H1 (cell line): ENCODE measurements around the gene MIOX. TPM values are rescaled to one million over a fixed set of nuclear protein-coding genes. Genes with fewer than 3 reads are reported as not detected.

ENCODE experiments used
- CTCF ChIA-PET: fragments of 300-600 bp; sonication (Branson Sonifier 250); formaldehyde crosslinking; loops from one replicate; lab custom pipeline; 2021; ENCODE audit not compliant: partially characterized antibody; lab: Charles Lee
- POLR2A ChIA-PET: fragments of 300-600 bp; sonication (Branson Sonifier 250); formaldehyde crosslinking; loops from one replicate; lab custom pipeline; 2021; ENCODE audit warnings: inconsistent platforms; ENCODE audit not compliant: partially characterized antibody; lab: Charles Lee
- DNase-seq, 2 experiments: peaks; one replicate each; pipeline versions ENCODE4 v3.0.0 to v3.0.0-alpha.2; 2010 to 2022; ENCODE audit warnings: low spot score in 2 of 2, low read depth in 1 of 2, mixed read lengths in 1 of 2
- FAIRE-seq: peaks from 2 replicates; lab custom pipeline; 2011; peaks lifted over from hg19 to GRCh38; lab: Jason Lieb, UNC
- H2AFZ ChIP-seq: 2 replicates; pipeline ENCODE4 v1.8.1; 2012; ENCODE audit warnings: low read length, inconsistent platforms
- H2AK5ac ChIP-seq: 2 replicates; pipeline ENCODE4 v1.6.1; 2013; ENCODE audit warnings: low read depth, low read length
- H2BK120ac ChIP-seq: replicated peaks from 2 replicates; pipeline ENCODE3; 2013; ENCODE audit warnings: low read depth, low read length, inconsistent platforms
- H2BK12ac ChIP-seq: 2 replicates; pipeline ENCODE4 v1.6.1; 2013; ENCODE audit warnings: low read depth, low read length
- H2BK15ac ChIP-seq: 2 replicates; pipeline ENCODE4 v1.6.1; 2013; ENCODE audit warnings: low read length
- H2BK20ac ChIP-seq: 2 replicates; pipeline ENCODE4 v1.6.1; 2013; ENCODE audit warnings: low read length
- H2BK5ac ChIP-seq: 2 replicates; pipeline ENCODE4 v1.6.1; 2013; ENCODE audit warnings: low read depth, low read length
- H3K14ac ChIP-seq: 2 replicates; pipeline ENCODE4 v1.6.1; 2013; ENCODE audit warnings: inconsistent platforms; ENCODE audit not compliant: insufficient read length
- H3K18ac ChIP-seq: 2 replicates; pipeline ENCODE4 v1.6.1; 2013; ENCODE audit warnings: low read length; ENCODE audit errors: extremely low read depth
- H3K23ac ChIP-seq: 2 replicates; pipeline ENCODE4 v1.6.1; 2013; ENCODE audit warnings: inconsistent platforms; ENCODE audit not compliant: insufficient read length
- H3K23me2 ChIP-seq: 2 replicates; pipeline ENCODE4 v1.6.1; 2013; ENCODE audit warnings: low read depth, low read length
- H3K27ac ChIP-seq: 2 replicates; pipeline ENCODE4 v1.6.1; 2011; ENCODE audit warnings: low read depth, low read length, inconsistent platforms
- H3K27me3 ChIP-seq, 4 experiments: replicated peaks in 1 of 4; 1 replicate in 1 of 4; 2 replicates in 3 of 4; pipeline versions ENCODE4 v1.6.1 to v1.8.1; 2011 to 2013; ENCODE audit warnings: low read length in 3 of 4, mild to moderate bottlenecking in 3 of 4, inconsistent platforms in 2 of 4, mixed read lengths in 2 of 4, moderate library complexity in 1 of 4; ENCODE audit not compliant: control insufficient read depth in 3 of 4, insufficient read depth in 3 of 4; ENCODE audit errors: extremely low read depth in 1 of 4
- H3K36me3 ChIP-seq, 4 experiments: 2 replicates each; pipeline versions ENCODE4 v1.6.1 to v1.8.1; 2011 to 2013; ENCODE audit warnings: mild to moderate bottlenecking in 4 of 4, low read length in 3 of 4, moderate library complexity in 2 of 4, control low read depth in 1 of 4, inconsistent platforms in 1 of 4; ENCODE audit not compliant: insufficient read depth in 4 of 4, control insufficient read depth in 2 of 4
- H3K4ac ChIP-seq: replicated peaks from 2 replicates; pipeline ENCODE3; 2013; ENCODE audit warnings: low read length, low read depth, mixed read lengths, inconsistent platforms; ENCODE audit not compliant: insufficient read length
- H3K4me1 ChIP-seq, 4 experiments: replicated peaks in 1 of 4; 1 replicate in 1 of 4; 2 replicates in 3 of 4; pipeline versions ENCODE4 v1.6.1 to v1.8.1; 2011 to 2013; ENCODE audit warnings: low read length in 3 of 4, inconsistent platforms in 2 of 4, mixed read lengths in 1 of 4; ENCODE audit not compliant: insufficient read depth in 4 of 4, control insufficient read depth in 3 of 4
- H3K4me2 ChIP-seq, 2 experiments: 2 replicates each; pipeline versions ENCODE4 v1.6.1 to v1.8.1; 2011 to 2013; ENCODE audit warnings: low read depth in 2 of 2, low read length in 2 of 2, control low read depth in 1 of 2, inconsistent platforms in 1 of 2, mild to moderate bottlenecking in 1 of 2; ENCODE audit not compliant: insufficient read depth in 1 of 2
- H3K4me3 ChIP-seq, 4 experiments: fragments of 200-600, 300-600 bp in 1 of 4; sonication (generic), shearing (Covaris generic), sonication (Bioruptor Twin) in 1 of 4; 2 replicates each; pipeline versions ENCODE4 v1.5.1 to v1.8.1; 2011 to 2016; ENCODE audit warnings: low read length in 4 of 4, low read depth in 3 of 4, control low read depth in 2 of 4, inconsistent platforms in 2 of 4, mild to moderate bottlenecking in 2 of 4, mixed read lengths in 1 of 4, moderate library complexity in 1 of 4; ENCODE audit not compliant: insufficient read depth in 2 of 4; ENCODE audit errors: extremely low read depth in 1 of 4
- H3K56ac ChIP-seq: replicated peaks from 2 replicates; pipeline ENCODE3; 2013; ENCODE audit warnings: low read depth, mild to moderate bottlenecking, mixed read lengths, low read length, inconsistent platforms; ENCODE audit not compliant: insufficient read length
- H3K79me1 ChIP-seq: 2 replicates; pipeline ENCODE4 v1.6.1; 2013; ENCODE audit warnings: low read depth, low read length, control low read depth
- H3K79me2 ChIP-seq, 2 experiments: 2 replicates each; pipeline versions ENCODE4 v1.6.1 to v1.8.1; 2012 to 2013; ENCODE audit warnings: low read length in 2 of 2, mild to moderate bottlenecking in 2 of 2, inconsistent platforms in 1 of 2; ENCODE audit not compliant: insufficient read depth in 2 of 2, control insufficient read depth in 1 of 2
- H3K9ac ChIP-seq, 4 experiments: replicated peaks in 1 of 4; 1 replicate in 1 of 4; 2 replicates in 3 of 4; pipeline versions ENCODE4 v1.6.1 to v1.8.1; 2011 to 2013; ENCODE audit warnings: low read depth in 3 of 4, low read length in 3 of 4, control low read depth in 2 of 4, mild to moderate bottlenecking in 2 of 4, moderate library complexity in 2 of 4, inconsistent platforms in 1 of 4; ENCODE audit errors: extremely low read depth in 1 of 4
- H3K9me3 ChIP-seq, 2 experiments: 2 replicates each; pipeline versions ENCODE4 v1.6.1 to v1.8.1; 2012 to 2013; ENCODE audit warnings: mild to moderate bottlenecking in 2 of 2, moderate library complexity in 2 of 2, control low read depth in 1 of 2, inconsistent platforms in 1 of 2, low read depth in 1 of 2, low read length in 1 of 2, mixed read lengths in 1 of 2; ENCODE audit not compliant: insufficient read depth in 2 of 2
- H4K20me1 ChIP-seq, 2 experiments: replicated peaks in 1 of 2; 2 replicates each; pipeline versions ENCODE3 to v1.8.1; 2011 to 2013; ENCODE audit warnings: inconsistent platforms in 2 of 2, low read length in 2 of 2, mild to moderate bottlenecking in 1 of 2; ENCODE audit not compliant: insufficient read depth in 2 of 2, control insufficient read depth in 1 of 2
- H4K5ac ChIP-seq: 2 replicates; pipeline ENCODE4 v1.6.1; 2013; ENCODE audit warnings: low read length, low read depth, mixed read lengths, inconsistent platforms; ENCODE audit not compliant: insufficient read length
- H4K8ac ChIP-seq: 2 replicates; pipeline ENCODE4 v1.8.0; 2013; ENCODE audit warnings: mild to moderate bottlenecking, moderate library complexity, low read length, inconsistent platforms; ENCODE audit not compliant: insufficient read depth; ENCODE audit errors: extremely low read depth
- H4K91ac ChIP-seq: replicated peaks from 2 replicates; pipeline ENCODE3; 2013; ENCODE audit warnings: low read length, mixed read lengths, inconsistent platforms; ENCODE audit not compliant: insufficient read length
- HDAC2 ChIP-seq, 2 experiments: fragments of 300-600 bp in 1 of 2; sonication (generic) in 1 of 2; IDR thresholded peaks; 2 replicates each; pipeline ENCODE4 v1.6.1; 2011 to 2012; ENCODE audit warnings: low read depth in 2 of 2, low read length in 2 of 2, mild to moderate bottlenecking in 2 of 2, moderate library complexity in 2 of 2, borderline replicate concordance in 1 of 2, inconsistent platforms in 1 of 2
- KDM4A ChIP-seq: IDR thresholded peaks from one replicate; pipeline ENCODE4 v1.7.1; 2012; ENCODE audit warnings: low read depth, mild to moderate bottlenecking, moderate library complexity, low read length, inconsistent platforms; ENCODE audit not compliant: severe bottlenecking
- SIN3A ChIP-seq, 2 experiments: IDR thresholded peaks in 1 of 2; conservative IDR thresholded peaks in 1 of 2; 2 replicates each; pipeline ENCODE4 v1.6.1; 2011 to 2012; ENCODE audit warnings: low read length in 2 of 2, improper control_type of control experiment in 1 of 2, low read depth in 1 of 2, mild to moderate bottlenecking in 1 of 2
- SIX5 ChIP-seq: IDR thresholded peaks from 2 replicates; pipeline ENCODE4 v1.6.1; 2011; ENCODE audit warnings: mild to moderate bottlenecking, low read depth, low read length
- SP2 ChIP-seq: IDR thresholded peaks from 2 replicates; pipeline ENCODE4 v1.6.1; 2012; ENCODE audit warnings: mild to moderate bottlenecking, low read length, inconsistent platforms
- TCF12 ChIP-seq: IDR thresholded peaks from 2 replicates; pipeline ENCODE4 v1.6.1; 2011; ENCODE audit warnings: low read depth, mild to moderate bottlenecking, low read length
- WGBS, 2 experiments: shearing (Covaris generic) in 1 of 2; methylation state at CpG; one replicate each; pipeline versions ENCODE4 v1.1.6 to v1.1.7; 2013 to 2015; ENCODE audit warnings: low lambda C conversion rate in 2 of 2, mixed read lengths in 2 of 2, inconsistent platforms in 1 of 2, low coverage in 1 of 2, missing lambda C conversion rate in 1 of 2; ENCODE audit not compliant: insufficient replicate concordance in 2 of 2, insufficient coverage in 1 of 2, insufficient read length in 1 of 2; ENCODE audit errors: extremely low coverage in 1 of 2, missing lambda C conversion rate in 1 of 2; 5-methylcytosine and 5-hydroxymethylcytosine counted together
- polyA plus RNA-seq, 7 experiments: library from polyadenylated mRNA; depleted of rRNA in 3 of 7; stranded (reverse) in 5 of 7; unstranded in 2 of 7; fragments of >200 nt in 5 of 7; fragments of 200-250 nt in 2 of 7; gene quantifications; 1 replicate in 5 of 7; 2 replicates in 1 of 7; 4 replicates in 1 of 7; pipeline versions ENCODE4 v1.2.1 to v1.2.3, GENCODE V29; 2011 to 2013; ENCODE audit warnings: missing spikeins in 2 of 7, mixed read lengths in 2 of 7
- total RNA-seq: library from RNA; stranded (reverse); fragmentation: NEBNext Ultra II Directional; extraction: Animal tissue kit (Norgen Biotek cat#: 25700); gene quantifications from 2 replicates; pipeline ENCODE4 v1.2.1, GENCODE V29; 2021
- TF ChIP-seq, protein P1 (sequence below), 3 experiments: IDR thresholded peaks; 1 replicate in 2 of 3; 2 replicates in 1 of 3; pipeline versions ENCODE4 v1.5.1 to v1.6.1; 2011; ENCODE audit warnings: low read length in 3 of 3, mild to moderate bottlenecking in 3 of 3, inconsistent platforms in 2 of 3, low read depth in 1 of 3, moderate library complexity in 1 of 3; ENCODE audit not compliant: insufficient read depth in 1 of 3; ENCODE audit errors: control extremely low read depth in 1 of 3

The MIOX gene
- total and polyA plus RNA-seq, 2 of the 8 experiments (the other 6 are each of a cell fraction or from before 2014, with no cell fraction given), result 0.30 to 0.32 TPM

DNA sequence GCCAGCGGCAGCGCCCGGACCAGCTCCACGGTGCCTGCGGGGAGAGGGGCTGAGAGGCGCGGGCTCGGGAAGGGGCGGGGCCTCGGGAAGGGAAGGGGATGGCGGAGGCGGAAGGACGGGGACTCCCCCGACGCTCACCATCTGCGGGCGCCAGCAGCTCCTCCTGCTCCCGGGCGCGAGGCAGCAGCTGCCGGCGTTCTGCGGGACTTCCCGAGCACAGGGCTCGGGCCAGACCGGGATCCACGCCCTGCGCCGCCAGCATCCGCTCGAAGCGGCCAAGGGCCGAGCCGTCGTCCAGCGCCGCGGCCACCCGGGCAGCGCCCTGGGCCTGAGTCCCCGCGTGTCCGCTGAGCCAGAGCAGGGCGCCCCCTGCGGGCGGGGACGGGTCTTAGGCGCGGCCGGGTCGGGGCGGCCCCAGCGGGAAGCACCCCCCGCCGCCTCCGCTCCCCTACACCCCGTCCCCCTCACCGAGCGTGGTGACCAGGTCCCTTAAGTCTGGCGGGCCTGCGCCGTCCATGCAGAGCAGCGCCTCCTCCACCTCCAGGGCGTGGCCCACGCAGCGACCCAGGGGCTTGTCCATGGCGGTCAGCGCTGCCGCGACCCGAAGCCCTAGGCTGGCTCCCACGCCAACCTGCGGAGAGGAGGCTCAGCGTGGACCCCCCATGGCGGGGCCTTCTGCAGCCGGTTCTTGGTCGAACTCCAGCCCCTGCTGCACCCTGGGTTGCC is 39.6 kb downstream of the MIOX start:
- Histone ChIP-seq H4K91ac (peak overlapping the region; percentile 81), H3K23ac (no peak overlapping the region), H2BK20ac (no peak overlapping the region)
- TF ChIP-seq TCF12, result no peak
- peak; percentile 61 for TF ChIP-seq KDM4A
- no peak for TF ChIP-seq SIN3A (conservative IDR thresholded peaks at IDR 0.05 in 1 of 2, IDR thresholded peaks at IDR 0.05 in 1 of 2; ENCODE audit: low read depth in 1 of 2, low read length in 2 of 2)
- no peak for TF ChIP-seq SP2
- peak; percentile 35 to 66; a peak in 1 of 4 replicates for TF ChIP-seq HDAC2 (IDR thresholded peaks at IDR 0.05; ENCODE audit: borderline replicate concordance in 1 of 2, low read depth in 2 of 2, low read length in 2 of 2)
- TF ChIP-seq, protein P1, sequence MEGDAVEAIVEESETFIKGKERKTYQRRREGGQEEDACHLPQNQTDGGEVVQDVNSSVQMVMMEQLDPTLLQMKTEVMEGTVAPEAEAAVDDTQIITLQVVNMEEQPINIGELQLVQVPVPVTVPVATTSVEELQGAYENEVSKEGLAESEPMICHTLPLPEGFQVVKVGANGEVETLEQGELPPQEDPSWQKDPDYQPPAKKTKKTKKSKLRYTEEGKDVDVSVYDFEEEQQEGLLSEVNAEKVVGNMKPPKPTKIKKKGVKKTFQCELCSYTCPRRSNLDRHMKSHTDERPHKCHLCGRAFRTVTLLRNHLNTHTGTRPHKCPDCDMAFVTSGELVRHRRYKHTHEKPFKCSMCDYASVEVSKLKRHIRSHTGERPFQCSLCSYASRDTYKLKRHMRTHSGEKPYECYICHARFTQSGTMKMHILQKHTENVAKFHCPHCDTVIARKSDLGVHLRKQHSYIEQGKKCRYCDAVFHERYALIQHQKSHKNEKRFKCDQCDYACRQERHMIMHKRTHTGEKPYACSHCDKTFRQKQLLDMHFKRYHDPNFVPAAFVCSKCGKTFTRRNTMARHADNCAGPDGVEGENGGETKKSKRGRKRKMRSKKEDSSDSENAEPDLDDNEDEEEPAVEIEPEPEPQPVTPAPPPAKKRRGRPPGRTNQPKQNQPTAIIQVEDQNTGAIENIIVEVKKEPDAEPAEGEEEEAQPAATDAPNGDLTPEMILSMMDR (IDR thresholded peaks at IDR 0.05; ENCODE audit: control extremely low read depth in 1 of 3, insufficient read depth in 1 of 3, low read depth in 1 of 3, low read length in 3 of 3), result peak; percentile 18 to 50 (median 27); a peak in 3 of 4 replicates
- no peak for TF ChIP-seq SIX5

More for the DNA sequence above, 39.6 kb downstream of the MIOX start:
- Histone ChIP-seq H2BK5ac (peak overlapping the region; percentile 85), H3K4ac (peak overlapping the region; percentile 91), H3K14ac (no peak overlapping the region), H2AFZ (no peak overlapping the region), H3K4me3 (peak overlapping the region; percentile 63 to 78 (median 67)), H3K18ac (0 out of 2 replicates have a peak overlapping the region, but pooled peaks have one; percentile 60), H3K23me2 (peaks cover 25% of the 10 kb centered on the region; the same call in 1 of the 2 replicates), H2AK5ac (peak overlapping the region; percentile 55; the same call in 1 of the 2 replicates), H3K9me3 (no peaks in the 10 kb centered on the region), H3K4me2 (peak overlapping the region; percentile 70 to 88), H3K27ac (no peak overlapping the region; the same call in 1 of the 2 replicates), H3K36me3 (peaks cover 4 to 14% (median 11%) of the 10 kb centered on the region in 4 experiments; a peak in 6 of 8 replicates), H2BK15ac (0 out of 2 replicates have a peak overlapping the region, but pooled peaks have one; percentile 72), H3K9ac (peak overlapping the region in 3 of 4 experiments; percentile 66 to 76 (median 68); a peak in 5 of 7 replicates), H3K79me1 (no peaks in the 10 kb centered on the region), H3K79me2 (no peaks in the 10 kb centered on the region), H3K4me1 (peaks cover 0 to 21% (median 12%) of the 10 kb centered on the region in 4 experiments; a peak in 5 of 7 replicates), H2BK12ac (no peak overlapping the region), H4K20me1 (peaks cover 5 to 25% of the 10 kb centered on the region in 2 experiments), H2BK120ac (no peak overlapping the region), H3K27me3 (peaks cover 30 to 47% (median 40%) of the 10 kb centered on the region in 4 experiments), H4K5ac (peak overlapping the region; percentile 70), H3K56ac (no peak overlapping the region), H4K8ac (peak overlapping the region; percentile 80)
- DNase-seq (peak in 1 of 2 experiments; percentile 85), FAIRE-seq (no peak)
- CTCF ChIA-PET, result interaction anchor here (0.7 to 3.4 kb wide), 27 partner anchors 8 to 278 kb away, joined by 3 to 36 read pairs (median 4); partner anchors contain the start of genes DENND6B, LMF2, NCAPH2 and SYCE3
- WGBS, 2 experiments, result 7% methylated on average over 26 of the region's 77 CpGs; no CpG with 5 or more reads in 1 of the 2 experiments
- POLR2A ChIA-PET, result interaction anchor here (0.6 to 3.0 kb wide), 14 partner anchors 12 to 86 kb away, joined by 3 to 32 read pairs (median 4); partner anchors contain the start of genes LMF2, NCAPH2 and SYCE3
